Esophagus muscularis mucosa (tissue), 4 donors: Measurements from ENCODE around the gene ASTN2. TPM values are rescaled to one million over a fixed set of nuclear protein-coding genes. Genes with fewer than 3 reads are reported as not detected.

Experiments used
- DNase-seq: peaks from one replicate; pipeline ENCODE4 v3.0.0-alpha.2; 2017; ENCODE audit errors: extremely low spot score
- H3K27ac ChIP-seq, 4 donors: fragments of 200-600 bp; sonication (generic); replicated peaks in 1 of 4; 1 replicate in 3 of 4; 2 replicates in 1 of 4; pipeline ENCODE4 v1.5.1; 2016 to 2019; ENCODE audit warnings: mild to moderate bottlenecking in 1 of 4
- H3K27me3 ChIP-seq, 4 donors: fragments of 200-600 bp; sonication (generic); one replicate each; pipeline versions ENCODE4 v1.5.1 to v1.6.0; 2016 to 2019
- H3K36me3 ChIP-seq, 4 donors: fragments of 200-600 bp; sonication (generic); one replicate each; pipeline ENCODE4 v1.5.1; 2016 to 2019
- H3K4me1 ChIP-seq, 4 donors: fragments of 200-600 bp; sonication (generic); one replicate each; pipeline ENCODE4 v1.5.1; 2016 to 2019
- H3K4me3 ChIP-seq, 4 donors: fragments of 200-600 bp; sonication (generic); 1 replicate in 2 of 4; 2 replicates in 2 of 4; pipeline ENCODE4 v1.5.1; 2016 to 2019; ENCODE audit warnings: mild to moderate bottlenecking in 4 of 4, moderate library complexity in 1 of 4
- H3K9me3 ChIP-seq, 4 donors: fragments of 200-600 bp; sonication (generic); 1 replicate in 3 of 4; 2 replicates in 1 of 4; pipeline ENCODE4 v1.5.1; 2016 to 2019
- EP300 ChIP-seq: sonication (generic); formaldehyde crosslinking; IDR thresholded peaks from one replicate; pipeline ENCODE4 v1.6.1; 2017; ENCODE audit warnings: antibody characterized with exemption
- POLR2A ChIP-seq: fragments of 450-650 bp; IDR thresholded peaks from one replicate; pipeline ENCODE4 v1.6.1; 2017; ENCODE audit warnings: antibody characterized with exemption, moderate library complexity, mild to moderate bottlenecking, low read depth
- POLR2AphosphoS5 ChIP-seq, 2 donors: sonication (generic); formaldehyde crosslinking; IDR thresholded peaks; one replicate each; pipeline ENCODE4 v1.6.1; 2017; ENCODE audit warnings: antibody characterized with exemption in 2 of 2
- WGBS: methylation state at CpG from one replicate; pipeline ENCODE4 v1.1.5; 2018; 5-methylcytosine and 5-hydroxymethylcytosine counted together
- intact Hi-C: fragments of 100-400 bp; cut with DNase I; formaldehyde crosslinking; loops from one replicate; pipeline ENCODE4 v1.15.1; 2023
- total RNA-seq, 4 donors: library from RNA; depleted of rRNA; stranded (reverse); fragments of >200 nt; gene quantifications; one replicate each; pipeline versions ENCODE4 v1.1.0 to v1.2.1, GENCODE V29; 2016
- TF ChIP-seq, protein P1 (sequence below), 3 experiments: fragments of 200-600 bp in 2 of 3; fragments of 450-650 bp in 1 of 3; sonication (generic) in 2 of 3; IDR thresholded peaks; one replicate each; pipeline ENCODE4 v1.5.1; 2017 to 2019; ENCODE audit warnings: antibody characterized with exemption in 3 of 3, mild to moderate bottlenecking in 2 of 3, moderate library complexity in 1 of 3

Gene ASTN2
- total RNA-seq, 4 donors from 2014 or later: 4.2 to 6.9 (median 5.5) TPM

DNA sequence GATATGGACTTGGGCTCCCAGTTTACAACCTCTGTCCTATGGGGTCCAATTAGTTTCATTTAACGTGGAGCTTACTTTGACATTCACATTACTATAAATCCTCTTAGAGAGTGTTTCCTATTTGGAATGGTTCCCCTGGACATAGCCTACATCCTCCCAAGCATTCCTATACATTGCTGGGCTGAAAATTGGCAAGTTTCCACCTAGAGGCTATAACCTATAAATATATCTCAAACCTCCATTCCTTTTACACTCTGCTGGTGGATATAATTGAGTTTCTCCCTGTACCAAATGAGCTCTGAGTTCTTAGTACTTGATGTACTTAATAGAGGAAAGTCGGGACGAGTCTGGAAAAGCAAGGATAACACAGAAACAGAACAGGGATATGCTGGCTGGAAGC, 172.8 kb downstream of the ASTN2 start:
- no peak overlapping the region for H3K27ac ChIP-seq
- no peaks in the 10 kb centered on the region for H3K36me3 ChIP-seq
- H3K9me3 ChIP-seq: no peaks in the 10 kb centered on the region
- H3K4me3 ChIP-seq: no peak overlapping the region
- intact Hi-C loops: no loop called here
- peaks cover 0 to under 1% (median 0%) of the 10 kb centered on the region in 4 donors for H3K4me1 ChIP-seq
- TF ChIP-seq EP300: no peak
- TF ChIP-seq, protein P1, sequence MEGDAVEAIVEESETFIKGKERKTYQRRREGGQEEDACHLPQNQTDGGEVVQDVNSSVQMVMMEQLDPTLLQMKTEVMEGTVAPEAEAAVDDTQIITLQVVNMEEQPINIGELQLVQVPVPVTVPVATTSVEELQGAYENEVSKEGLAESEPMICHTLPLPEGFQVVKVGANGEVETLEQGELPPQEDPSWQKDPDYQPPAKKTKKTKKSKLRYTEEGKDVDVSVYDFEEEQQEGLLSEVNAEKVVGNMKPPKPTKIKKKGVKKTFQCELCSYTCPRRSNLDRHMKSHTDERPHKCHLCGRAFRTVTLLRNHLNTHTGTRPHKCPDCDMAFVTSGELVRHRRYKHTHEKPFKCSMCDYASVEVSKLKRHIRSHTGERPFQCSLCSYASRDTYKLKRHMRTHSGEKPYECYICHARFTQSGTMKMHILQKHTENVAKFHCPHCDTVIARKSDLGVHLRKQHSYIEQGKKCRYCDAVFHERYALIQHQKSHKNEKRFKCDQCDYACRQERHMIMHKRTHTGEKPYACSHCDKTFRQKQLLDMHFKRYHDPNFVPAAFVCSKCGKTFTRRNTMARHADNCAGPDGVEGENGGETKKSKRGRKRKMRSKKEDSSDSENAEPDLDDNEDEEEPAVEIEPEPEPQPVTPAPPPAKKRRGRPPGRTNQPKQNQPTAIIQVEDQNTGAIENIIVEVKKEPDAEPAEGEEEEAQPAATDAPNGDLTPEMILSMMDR (IDR thresholded peaks at IDR 0.05): no peak
- TF ChIP-seq POLR2AphosphoS5 (IDR thresholded peaks at IDR 0.05): no peak
- no peak for TF ChIP-seq POLR2A
- WGBS: 62% methylated on average over 3 of the region's 3 CpGs
- H3K27me3 ChIP-seq: peaks cover 0 to 4% (median 0%) of the 10 kb centered on the region in 4 donors
- no peak for DNase-seq

GRCh38 chr9:117239428-117239827, 175.4 kb downstream of the ASTN2 start:
- WGBS: 70% methylated on average over 1 of the region's 1 CpG
- H3K27ac ChIP-seq: no peak overlapping the region
- peaks cover 0 to 4% (median 0%) of the 10 kb centered on the region in 4 donors for H3K27me3 ChIP-seq
- no peak overlapping the region for H3K4me3 ChIP-seq
- no peak for DNase-seq
- intact Hi-C loops: no loop called here
- no peaks in the 10 kb centered on the region for H3K4me1 ChIP-seq
- no peak for TF ChIP-seq POLR2AphosphoS5 (IDR thresholded peaks at IDR 0.05)
- TF ChIP-seq, protein P1 (IDR thresholded peaks at IDR 0.05): no peak
- TF ChIP-seq EP300: no peak
- no peak for TF ChIP-seq POLR2A
- no peaks in the 10 kb centered on the region for H3K36me3 ChIP-seq
- no peaks in the 10 kb centered on the region for H3K9me3 ChIP-seq

- no peak overlapping the region for H3K27ac ChIP-seq
- DNase-seq: no peak
- H3K27me3 ChIP-seq: peaks cover 0 to 4% (median 0%) of the 10 kb centered on the region in 4 donors
- no peaks in the 10 kb centered on the region for H3K4me1 ChIP-seq
- TF ChIP-seq, protein P1 (IDR thresholded peaks at IDR 0.05): no peak
- TF ChIP-seq POLR2A (no peak), POLR2AphosphoS5 (IDR thresholded peaks at IDR 0.05) (no peak), EP300 (no peak)
- H3K9me3 ChIP-seq: no peaks in the 10 kb centered on the region
- intact Hi-C loops: no loop called here
- no peak overlapping the region for H3K4me3 ChIP-seq
- H3K36me3 ChIP-seq: no peaks in the 10 kb centered on the region
- 55% methylated on average over 6 of the region's 6 CpGs for WGBS
Observed at GRCh38 chr9:117234103-117234502, 180.8 kb downstream of the ASTN2 start.

GRCh38 chr9:117233016-117233415, 181.8 kb downstream of the ASTN2 start:
- WGBS: 70% methylated on average over 4 of the region's 4 CpGs
- TF ChIP-seq, protein P1 (IDR thresholded peaks at IDR 0.05): no peak
- TF ChIP-seq POLR2AphosphoS5 (IDR thresholded peaks at IDR 0.05) (no peak), EP300 (no peak), POLR2A (no peak)
- Histone ChIP-seq H3K27me3 (peaks cover 0 to 4% (median 0%) of the 10 kb centered on the region in 4 donors), H3K4me3 (no peak overlapping the region), H3K4me1 (no peaks in the 10 kb centered on the region), H3K36me3 (no peaks in the 10 kb centered on the region), H3K27ac (no peak overlapping the region), H3K9me3 (no peaks in the 10 kb centered on the region)
- intact Hi-C loops: no loop called here
- DNase-seq: peak; percentile 21

GRCh38 chr9:117232281-117232680, 182.6 kb downstream of the ASTN2 start:
- H3K9me3 ChIP-seq: no peaks in the 10 kb centered on the region
- no peak overlapping the region for H3K27ac ChIP-seq
- TF ChIP-seq, protein P1 (IDR thresholded peaks at IDR 0.05): no peak
- TF ChIP-seq POLR2AphosphoS5 (IDR thresholded peaks at IDR 0.05): no peak
- no peak for TF ChIP-seq POLR2A
- TF ChIP-seq EP300: no peak
- H3K27me3 ChIP-seq: no peaks in the 10 kb centered on the region
- H3K4me3 ChIP-seq: no peak overlapping the region
- DNase-seq: peak; percentile 21
- no peaks in the 10 kb centered on the region for H3K4me1 ChIP-seq
- WGBS: 59% methylated on average over 1 of the region's 1 CpG
- intact Hi-C loops: no loop called here
- no peaks in the 10 kb centered on the region for H3K36me3 ChIP-seq
